Measurements from ENCODE around the gene CUL1.

GRCh38 chr7:148799893-148800555 lies 101.3 kb downstream of the CUL1 start:
- TF ChIP-seq POLR2A (IDR thresholded peaks at IDR 0.05) (no peak), CTCF (IDR thresholded peaks at IDR 0.05) (no peak)

All from ovary (tissue), 3 donors.